ENCODE data around the gene CTNNBL1.
"Not testable (repeated sequence)": the region's sequence is repeated elsewhere in the genome, so short reads cannot be mapped to it uniquely, and the experiment has no call there.

The CTNNBL1 gene

DNA sequence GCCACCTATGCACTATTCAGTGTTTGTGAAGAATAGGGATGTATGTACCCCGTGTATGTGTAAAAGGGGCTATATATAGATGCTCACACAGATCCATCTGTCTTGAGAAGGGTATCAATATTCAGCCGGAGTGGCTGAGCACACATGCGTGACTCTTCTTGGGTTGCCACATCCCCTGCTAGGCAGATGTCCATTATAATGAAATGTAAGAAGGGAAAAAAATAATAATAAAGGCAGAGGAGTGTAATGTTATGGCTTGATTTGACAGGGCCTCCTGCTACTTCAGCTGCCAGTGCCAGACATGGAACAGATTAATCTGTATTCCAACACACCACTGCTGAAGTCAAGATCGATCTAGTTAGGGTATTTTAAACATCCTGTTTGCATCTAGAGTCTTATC lies 134.9 kb downstream of the CTNNBL1 start:
- DNase-seq, result no peak

DNA sequence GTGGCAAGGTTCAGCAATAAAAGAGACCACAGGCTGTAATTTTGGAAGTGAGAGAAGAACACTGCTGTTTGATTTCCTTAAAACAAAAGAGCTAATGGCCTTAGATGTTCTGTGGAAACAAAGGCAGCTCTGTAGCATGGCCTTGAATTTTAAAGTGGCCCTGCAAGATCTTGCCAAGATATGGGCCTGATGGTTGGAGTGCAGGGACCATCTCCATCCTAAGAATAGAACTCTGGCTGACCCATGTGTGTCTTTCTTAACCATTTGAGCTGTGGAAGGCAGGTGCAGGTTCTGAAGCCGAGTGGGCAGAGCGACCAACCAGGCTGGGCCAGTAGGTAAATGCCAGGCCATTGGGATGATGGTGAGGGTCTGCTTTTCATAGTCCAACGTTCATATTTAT lies 135.3 kb downstream of the CTNNBL1 start:
- no peak for DNase-seq

DNA sequence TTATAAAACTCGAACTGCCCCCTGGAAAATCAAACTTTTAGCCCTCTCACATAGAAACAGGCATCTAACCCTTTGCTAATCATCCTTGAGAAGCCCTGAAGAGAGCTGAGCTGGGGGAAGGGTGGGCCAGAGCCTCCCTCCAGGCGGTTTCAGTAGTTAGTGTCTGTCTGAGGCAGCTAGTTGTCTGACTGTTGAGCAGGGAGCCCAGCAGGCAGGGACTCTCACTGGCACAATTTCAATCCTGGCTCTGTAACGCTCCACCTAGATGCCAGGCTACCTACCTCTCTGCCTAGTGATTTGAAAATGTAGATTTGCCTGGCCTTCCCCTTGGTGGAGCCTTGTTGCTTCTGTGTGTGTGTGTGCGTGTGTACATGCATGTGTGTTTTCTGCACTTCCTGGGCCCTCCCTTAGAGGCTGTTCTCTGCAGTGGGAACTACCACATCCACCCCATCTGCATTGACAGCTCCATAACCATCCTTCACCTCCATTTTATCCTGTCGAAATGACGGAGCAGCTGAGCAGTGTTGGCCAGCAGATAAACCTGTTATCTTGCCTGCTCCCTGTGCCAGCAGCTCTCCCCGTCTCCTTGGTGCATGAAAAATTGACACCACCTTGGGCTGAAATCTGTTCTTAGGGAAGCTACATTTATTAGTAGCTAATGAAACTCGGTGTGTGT lies 139.5 kb downstream of the CTNNBL1 start:
- peak; percentile 65 for DNase-seq

DNA sequence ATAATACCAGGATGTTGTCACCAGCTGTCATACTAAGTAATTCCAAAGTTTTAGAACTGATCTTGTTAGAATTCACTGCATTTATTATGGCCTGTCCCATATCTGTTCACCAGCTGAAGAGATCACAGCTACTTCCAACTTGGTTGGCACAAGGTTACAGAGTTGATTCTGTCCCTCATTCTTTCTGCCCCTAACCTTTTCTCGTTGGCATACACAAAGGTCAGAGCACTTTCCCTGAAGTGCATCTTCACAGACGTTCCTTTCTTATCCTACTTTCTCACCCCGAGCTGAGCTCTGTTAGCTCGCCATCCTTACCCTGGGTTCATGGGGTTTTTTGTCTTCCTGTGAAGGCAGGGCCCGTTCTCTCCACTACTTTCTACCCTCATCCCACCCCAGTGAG lies 143.1 kb downstream of the CTNNBL1 start:
- DNase-seq, result no peak

DNA sequence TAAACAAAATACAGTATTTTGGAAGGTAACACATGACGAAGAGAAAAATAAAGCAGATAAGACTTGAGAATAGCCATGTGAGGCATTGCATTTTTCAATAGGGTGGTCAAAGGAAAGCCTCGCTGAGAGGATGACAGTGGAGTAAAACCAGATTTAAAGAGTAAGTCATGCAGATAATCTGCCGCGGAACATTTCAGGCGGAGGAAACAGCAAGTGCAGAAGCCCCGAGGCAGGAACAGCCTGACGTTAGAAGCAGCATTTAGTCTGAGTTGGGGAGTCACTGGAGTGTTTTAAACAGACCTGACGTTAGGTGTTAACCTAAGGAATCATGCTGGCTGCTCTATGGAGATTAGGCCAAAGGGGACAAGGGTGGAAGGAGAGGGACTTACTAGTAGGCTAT lies 144.1 kb downstream of the CTNNBL1 start:
- DNase-seq, result no peak

DNA sequence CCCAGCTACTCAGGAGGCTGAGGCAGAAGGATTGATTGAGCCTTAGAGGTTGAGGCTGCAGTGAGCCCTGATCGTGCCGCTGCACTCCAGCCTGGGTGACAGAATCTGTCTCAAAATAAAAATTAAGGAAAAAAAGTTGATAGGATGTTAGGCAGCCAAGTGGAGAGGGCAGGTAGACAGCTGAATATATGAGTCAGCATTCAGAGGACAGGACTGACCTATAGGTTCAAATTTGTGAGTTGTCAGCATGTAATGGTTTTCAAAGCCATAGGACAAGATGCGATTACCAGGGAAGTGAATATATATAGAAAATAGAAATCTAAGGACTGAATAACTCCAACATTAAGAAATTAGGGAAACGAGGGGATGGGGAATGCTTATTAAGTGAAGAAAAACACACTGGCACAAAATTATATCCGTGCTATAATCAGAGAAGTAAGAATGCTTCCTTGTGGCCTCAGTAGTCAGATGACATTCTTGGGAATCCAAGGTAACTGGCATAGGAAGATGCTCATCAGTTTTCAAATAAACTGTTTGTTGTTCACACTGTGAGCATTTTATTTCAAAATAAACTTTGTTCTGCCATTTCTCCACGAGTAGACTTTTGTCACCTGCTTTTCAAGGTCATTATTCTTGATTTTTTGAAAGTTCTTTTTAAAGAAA lies 145.1 kb downstream of the CTNNBL1 start:
- DNase-seq, result no peak

DNA sequence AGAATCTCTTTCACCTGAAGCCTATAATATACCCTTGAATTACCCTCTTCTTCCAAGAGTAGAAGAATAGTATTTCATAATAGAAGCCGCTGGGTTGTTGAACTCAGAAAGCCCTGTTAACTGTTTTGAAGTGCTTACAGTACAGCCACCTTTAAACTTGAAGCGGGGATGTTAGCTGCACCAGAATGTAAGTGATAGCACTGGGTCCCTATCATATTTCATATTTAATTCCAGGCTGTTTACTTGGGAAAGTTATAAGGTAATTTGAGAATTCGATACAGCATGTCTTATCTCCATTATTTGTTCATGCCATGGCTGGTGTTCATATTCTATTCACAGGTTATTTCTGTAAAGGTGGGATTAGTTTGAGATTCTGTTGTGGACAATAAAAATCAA lies 145.6 kb downstream of the CTNNBL1 start:
- no peak for DNase-seq

DNA sequence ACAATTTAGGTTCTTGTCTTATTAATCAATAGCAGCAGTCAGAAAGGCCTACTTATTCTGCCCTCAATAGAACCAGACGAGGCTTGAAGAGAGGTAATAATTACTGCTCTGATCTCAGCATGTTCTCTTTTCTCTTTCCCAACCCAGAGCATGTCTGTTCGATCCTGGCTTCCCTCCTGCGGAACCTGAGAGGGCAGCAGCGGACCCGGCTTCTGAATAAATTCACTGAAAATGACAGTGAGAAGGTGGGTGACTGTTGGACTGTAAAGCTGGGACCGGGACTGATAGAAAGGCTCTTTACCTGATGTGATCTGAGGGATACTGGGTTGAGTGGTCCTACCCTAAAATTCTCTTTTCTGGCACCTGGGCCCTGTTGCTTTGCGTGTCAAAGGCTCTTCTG lies 146.1 kb downstream of the CTNNBL1 start:
- DNase-seq, result no peak

DNA sequence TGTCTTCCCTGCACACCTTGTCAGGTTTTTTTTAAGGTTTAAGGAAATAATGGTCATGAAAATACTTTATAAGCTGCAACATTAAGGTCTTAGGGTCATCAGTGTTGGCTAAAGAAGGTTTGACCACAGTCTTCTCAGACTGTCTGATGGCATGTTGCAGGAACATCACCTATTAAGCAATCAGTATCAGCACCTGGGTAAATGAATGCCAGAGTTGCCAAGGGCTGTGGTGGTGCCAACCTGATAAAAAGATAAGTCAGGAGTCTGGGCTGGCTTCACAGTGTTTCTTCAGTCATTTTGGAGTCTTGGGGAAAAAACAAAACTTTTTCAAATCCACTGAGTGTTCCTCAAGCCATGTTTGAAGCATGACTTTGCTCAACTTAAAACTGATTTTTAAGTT lies 147.6 kb downstream of the CTNNBL1 start:
- DNase-seq, result peak; percentile 12

DNA sequence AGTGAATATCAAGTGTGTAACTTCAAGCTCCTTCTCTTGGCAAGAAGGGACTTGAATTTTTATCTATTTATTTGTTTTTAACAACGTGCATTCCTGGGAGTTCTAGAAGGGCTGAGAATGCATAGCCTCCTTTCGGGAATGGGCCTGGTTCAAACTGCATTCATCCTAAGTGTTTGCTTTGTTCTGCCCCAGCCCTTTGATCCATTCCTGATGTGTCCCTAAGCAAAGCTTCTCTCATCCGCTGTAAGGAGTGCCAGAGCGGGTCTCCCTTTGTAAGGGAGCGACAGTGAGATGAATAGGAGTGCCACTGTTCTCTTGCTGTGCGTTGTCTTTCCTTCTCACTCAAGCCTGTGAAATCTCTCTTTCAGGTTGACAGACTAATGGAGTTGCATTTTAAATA lies 148.1 kb downstream of the CTNNBL1 start:
- no peak for DNase-seq

DNA sequence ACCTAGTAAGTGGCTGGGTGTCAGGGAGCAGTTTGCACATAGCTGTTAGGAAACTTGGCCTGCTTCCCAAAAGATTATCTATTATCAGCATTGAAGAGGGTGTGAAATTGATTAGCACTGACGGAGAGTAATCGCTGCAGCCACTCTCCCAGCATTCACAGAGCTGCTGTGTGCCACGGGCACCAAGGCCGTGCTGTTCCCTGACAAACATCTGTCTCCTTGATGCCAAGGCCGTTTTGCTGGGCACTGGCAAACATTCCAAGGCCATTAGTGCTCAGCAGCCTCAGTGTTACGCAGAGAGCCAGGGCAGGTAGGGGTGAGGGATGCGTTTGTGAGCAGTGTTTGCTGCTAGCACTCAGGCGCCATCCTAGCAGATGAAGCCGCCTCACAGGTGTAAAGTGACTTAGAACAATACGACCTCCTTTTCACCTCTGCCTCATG lies 151.4 kb downstream of the CTNNBL1 start:
- peak; percentile 73 for DNase-seq

DNA sequence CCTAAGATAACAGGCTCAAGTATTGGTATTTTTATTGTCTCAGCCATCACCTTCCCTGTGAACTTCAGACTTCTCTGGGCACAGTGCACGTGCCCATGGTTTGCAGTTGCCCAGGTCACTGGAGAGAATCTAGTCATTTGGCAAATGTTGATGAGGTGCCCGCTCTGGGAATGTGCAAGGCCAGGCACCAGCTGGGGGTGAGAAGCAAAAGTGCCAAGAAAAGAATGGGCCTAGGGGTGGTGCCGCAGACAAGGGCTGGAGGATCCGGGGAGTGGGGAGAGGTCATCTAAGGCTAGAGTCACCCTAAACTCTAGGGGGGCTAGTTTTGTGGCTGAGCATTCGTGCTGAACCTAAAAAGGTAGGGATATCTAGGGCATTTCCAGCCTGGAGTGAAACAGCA lies 152.0 kb downstream of the CTNNBL1 start:
- DNase-seq, result no peak

DNA sequence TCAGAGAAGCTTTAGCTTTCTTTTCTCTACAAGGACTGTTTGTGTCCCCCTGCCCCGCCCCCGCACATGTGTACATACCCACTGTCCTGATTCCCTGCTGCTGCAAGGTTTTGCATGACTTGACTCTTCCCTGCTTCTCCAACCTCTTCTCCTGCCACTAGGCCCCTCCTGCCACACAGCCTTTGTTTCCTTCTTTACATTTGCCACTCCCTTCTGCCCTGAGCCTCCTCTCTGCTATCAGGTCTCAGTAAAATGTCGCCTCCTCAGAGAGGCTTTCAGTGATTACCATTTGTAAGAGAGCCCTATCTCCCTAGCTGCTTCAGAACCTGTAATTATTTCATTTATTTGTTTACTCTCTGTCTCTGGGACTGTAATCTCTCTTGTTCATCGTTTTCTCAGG lies 152.7 kb downstream of the CTNNBL1 start:
- no peak for DNase-seq

DNA sequence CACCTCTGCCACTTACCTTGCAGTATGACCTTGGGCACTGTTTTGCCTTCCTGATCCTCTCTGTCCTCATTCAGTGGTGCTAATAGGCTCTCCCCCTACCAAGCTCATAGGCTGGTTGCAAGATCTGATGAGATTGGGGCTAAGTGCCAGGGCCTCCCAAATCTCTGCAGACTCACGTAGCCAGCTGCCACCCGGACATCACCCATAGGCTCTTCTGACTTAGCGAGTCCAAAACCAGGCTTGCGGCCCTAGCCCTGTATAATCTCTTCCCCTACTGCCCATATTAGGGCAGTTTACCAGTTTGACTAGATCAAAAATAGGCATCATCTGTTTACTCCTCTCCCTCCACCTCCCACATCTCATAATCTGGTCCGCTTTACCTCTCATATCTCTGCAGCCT lies 154.9 kb downstream of the CTNNBL1 start:
- no peak for DNase-seq

DNA sequence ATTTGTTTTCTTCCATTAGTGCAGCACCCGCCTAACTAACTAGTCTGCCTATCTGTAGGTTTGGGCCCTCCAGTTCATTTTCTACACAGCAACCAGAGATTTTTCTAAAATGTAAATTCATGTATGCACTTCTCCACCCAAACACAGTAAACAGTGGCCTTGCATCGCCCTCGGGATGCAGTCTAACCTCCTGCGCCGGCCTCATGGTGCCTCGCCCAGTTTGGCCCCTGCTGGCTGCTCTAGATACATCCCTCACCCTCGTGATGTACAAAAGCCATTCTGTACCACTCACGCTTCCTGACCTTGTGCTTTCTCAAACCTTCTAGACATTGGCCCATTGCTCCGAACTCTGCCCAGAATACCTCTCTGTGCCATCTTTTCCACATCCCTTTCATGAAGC lies 155.3 kb downstream of the CTNNBL1 start:
- DNase-seq, result peak; percentile 14

DNA sequence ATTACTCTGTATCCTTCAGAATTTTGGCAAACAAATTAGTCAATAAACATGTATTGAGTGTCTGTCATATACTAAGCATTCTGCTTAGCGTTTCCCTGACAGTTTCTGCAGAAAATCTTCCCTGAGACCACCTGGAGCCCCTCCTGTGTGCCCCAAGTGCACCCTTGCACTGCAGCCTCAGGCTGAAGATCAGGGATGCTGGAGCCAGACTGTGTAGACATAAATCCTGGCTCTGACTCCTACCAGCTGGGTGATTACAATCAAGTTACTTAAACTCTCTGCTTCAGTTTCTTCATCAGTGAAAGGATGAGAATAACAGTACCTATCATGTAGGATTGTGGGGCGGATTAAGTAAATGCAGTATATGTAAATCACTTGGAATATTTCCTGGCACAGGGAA lies 155.7 kb downstream of the CTNNBL1 start:
- no peak for DNase-seq

DNA sequence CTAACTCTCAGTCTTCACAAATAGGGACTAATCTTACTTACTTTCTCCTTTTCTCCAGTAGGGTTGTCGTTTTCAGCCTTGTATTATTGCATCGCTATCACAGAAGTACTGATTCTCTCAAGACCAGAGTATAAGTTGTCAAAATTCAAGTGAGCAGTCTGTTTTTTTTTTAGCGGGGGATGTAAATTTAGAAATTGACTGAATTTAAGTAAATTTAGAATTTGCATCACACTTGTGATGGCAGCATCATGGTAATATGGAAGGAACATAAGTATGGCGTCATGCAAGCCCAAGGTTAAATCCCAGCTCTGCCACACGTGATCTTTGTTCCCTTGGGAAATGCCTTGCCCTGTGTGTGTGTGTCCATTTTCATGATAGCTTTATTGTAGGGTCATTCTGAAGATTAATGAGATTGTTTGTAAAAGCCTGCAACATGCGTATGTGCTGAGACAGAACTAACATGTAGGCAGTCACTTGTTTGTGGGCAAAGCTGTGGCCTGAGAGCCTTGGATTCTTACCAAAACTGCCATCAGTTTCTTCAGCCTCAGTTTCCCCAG lies 156.3 kb downstream of the CTNNBL1 start:
- DNase-seq, result no peak

DNA sequence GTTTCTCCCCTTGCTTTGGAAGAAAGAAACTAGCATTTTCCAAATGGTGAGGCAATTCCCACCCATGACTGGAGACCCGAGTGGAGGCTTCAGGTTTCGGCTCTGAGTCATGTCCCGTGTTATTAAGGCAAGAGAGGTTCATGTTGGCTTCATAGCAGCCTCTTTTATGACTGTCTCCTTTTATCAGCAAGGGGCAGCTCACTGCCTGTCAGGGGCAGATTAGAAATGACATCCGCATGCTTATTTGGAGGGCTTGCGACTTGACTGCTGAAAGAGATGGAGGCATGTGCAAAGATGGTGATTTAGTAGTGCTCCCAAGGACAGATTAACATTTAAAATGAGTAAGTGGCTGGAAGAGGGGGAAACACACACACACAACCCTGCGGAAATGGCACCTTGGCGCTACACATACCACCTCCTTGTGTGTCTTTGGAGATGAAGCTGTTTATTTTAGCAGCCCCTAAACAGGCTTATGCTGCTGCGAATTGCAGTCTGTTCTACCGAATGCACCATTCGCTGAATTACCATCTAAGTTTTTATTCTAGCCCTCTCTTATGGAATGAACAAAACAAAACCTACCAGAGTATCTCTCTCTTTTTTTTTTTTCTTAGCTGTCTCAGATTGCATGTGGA lies 157.0 kb downstream of the CTNNBL1 start:
- peak; percentile 83 for DNase-seq

DNA sequence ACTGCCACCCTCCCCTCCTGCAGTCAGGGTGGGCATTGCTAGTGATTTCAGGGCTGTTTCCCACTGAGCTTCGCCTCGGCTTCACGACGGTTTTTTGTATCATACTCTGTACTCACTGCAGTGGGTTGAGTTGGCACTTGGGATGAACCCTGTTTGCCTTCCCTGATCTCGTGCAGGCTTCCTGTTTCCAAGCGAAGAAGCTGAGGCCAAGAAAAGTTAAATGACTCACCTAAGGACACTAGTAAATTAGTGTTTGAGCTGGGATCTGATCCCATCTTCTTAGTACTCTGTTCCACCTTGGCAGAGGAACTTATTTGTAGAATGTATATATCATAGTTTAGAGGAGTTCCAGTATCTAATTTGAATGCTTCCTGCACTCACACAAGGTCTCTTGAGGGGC lies 158.8 kb downstream of the CTNNBL1 start:
- no peak for DNase-seq

DNA sequence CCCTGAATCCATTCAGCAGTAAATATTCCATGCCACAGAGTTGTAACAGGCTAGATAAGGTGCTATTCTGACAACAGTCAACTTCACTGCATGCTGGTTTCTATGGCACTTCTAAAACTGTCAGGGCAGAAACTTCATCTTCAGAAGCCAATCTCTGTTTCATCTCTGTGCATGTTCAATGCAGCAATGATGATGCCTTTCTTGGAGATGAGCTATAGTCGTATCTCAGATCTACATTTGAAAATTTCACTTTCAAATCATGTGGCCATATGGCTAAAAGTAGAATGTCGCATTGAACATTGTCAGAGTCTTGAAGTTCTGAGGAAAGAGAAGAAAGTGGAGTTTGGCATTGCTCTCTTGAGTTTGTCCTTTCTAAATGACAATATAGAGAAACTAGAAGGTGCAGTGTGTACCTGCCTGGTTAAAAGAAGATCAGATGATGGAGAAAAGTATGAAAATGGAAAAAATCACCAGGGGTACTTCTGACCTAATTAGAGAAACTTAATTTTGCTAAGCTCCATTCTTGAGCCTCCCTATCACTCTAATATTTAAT lies 160.1 kb downstream of the CTNNBL1 start:
- DNase-seq, result no peak

DNA sequence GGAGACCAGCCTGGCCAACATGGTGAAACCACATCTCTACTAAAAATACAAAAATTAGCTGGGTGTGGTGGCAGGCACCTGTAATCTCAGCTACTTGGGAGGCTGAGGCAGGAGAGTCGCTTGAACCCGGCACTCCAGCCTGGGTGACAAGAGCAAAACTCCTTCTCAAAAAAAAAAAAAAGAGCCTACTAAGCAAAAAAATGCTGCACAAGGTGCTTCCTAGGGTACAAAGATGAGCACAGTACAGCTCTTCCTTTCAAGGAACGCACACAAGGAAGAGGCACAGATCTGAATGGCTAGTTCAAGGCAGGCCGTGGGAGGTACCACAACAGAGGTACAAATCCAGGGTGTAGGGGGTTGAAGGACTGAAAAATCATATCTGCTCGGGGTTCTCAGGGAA lies 162.2 kb downstream of the CTNNBL1 start:
- DNase-seq, result not testable (repeated sequence)

DNA sequence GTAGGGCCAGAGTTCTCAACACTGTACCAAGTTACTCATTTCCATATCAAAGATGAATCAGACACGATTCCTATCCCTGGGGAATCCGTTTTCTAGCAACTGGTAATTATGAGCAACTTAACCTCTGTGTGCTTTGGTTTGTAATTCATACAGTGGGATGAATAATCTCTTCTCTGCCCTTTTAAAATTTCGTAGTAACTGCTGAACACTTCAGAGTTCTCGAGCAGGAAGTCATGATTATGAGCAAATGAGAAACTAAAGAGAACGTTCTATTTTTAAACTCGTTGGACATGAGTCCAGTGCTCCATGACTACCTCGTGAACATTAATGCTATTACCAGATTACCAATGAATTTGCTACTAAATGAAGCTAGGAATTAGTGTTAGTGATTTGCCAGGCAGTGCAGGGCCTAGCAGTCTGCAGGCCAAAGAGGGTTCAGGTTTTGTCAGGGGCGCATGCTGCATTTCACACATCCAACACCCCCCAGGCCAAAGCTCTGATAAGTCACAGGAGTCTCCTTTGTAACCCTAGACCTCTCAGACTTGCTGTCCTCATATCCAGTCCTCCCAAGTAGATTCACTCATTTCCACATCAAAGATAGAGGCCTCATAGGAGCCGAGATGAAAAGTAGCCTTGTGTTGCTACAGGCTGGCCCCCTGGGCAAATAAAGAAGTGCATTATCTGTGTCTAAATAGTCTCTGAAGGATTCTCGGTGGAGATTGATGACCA lies 163.3 kb downstream of the CTNNBL1 start:
- no peak for DNase-seq
